Fibroblast of lung (primary cell): Measurements from ENCODE around the gene ENO3. TPM values are rescaled to one million over a fixed set of nuclear protein-coding genes. Genes with fewer than 3 reads are reported as not detected.
A peak's percentile ranks its signal among the peaks of the same experiment; 100 is the strongest.

ENCODE experiments used
- DNase-seq, 2 donors: peaks; one replicate each; pipeline versions ENCODE4 v3.0.0 to v3.0.0-alpha.2; 2010; ENCODE audit warnings: low read depth in 2 of 2
- H2AFZ ChIP-seq: 2 replicates; pipeline ENCODE4 v1.5.1; 2012; ENCODE audit warnings: low read length, control low read depth, inconsistent platforms
- H3K27ac ChIP-seq: 2 replicates; pipeline ENCODE4 v1.5.1; 2011; ENCODE audit warnings: low read length, control low read depth; ENCODE audit not compliant: insufficient read depth
- H3K27me3 ChIP-seq: 2 replicates; pipeline ENCODE4 v1.5.1; 2011; ENCODE audit warnings: mild to moderate bottlenecking, low read length; ENCODE audit not compliant: control insufficient read depth, insufficient read depth
- H3K36me3 ChIP-seq: 2 replicates; pipeline ENCODE4 v1.5.1; 2011; ENCODE audit warnings: low read length; ENCODE audit not compliant: control insufficient read depth, insufficient read depth
- H3K4me1 ChIP-seq: 2 replicates; pipeline ENCODE4 v1.5.1; 2011; ENCODE audit warnings: low read length; ENCODE audit not compliant: control insufficient read depth, insufficient read depth; ENCODE audit errors: extremely low read depth
- H3K4me2 ChIP-seq: 2 replicates; pipeline ENCODE4 v1.5.1; 2011; ENCODE audit warnings: low read length, control low read depth; ENCODE audit not compliant: insufficient read depth; ENCODE audit errors: extremely low read depth
- H3K4me3 ChIP-seq, 4 experiments: fragments of 200-600 bp in 1 of 4; sonication (generic) in 1 of 4; replicated peaks in 1 of 4; 2 replicates each; pipeline ENCODE4 v1.5.1; 2011 to 2016; ENCODE audit warnings: low read length in 4 of 4, low read depth in 3 of 4, mild to moderate bottlenecking in 3 of 4, control low read depth in 2 of 4, inconsistent platforms in 1 of 4, mixed read lengths in 1 of 4; ENCODE audit not compliant: insufficient read depth in 1 of 4; ENCODE audit errors: control extremely low read depth in 1 of 4
- H3K79me2 ChIP-seq: 2 replicates; pipeline ENCODE4 v1.5.1; 2012; ENCODE audit warnings: mild to moderate bottlenecking, low read length, inconsistent platforms; ENCODE audit not compliant: control insufficient read depth, insufficient read depth
- H3K9ac ChIP-seq: 2 replicates; pipeline ENCODE4 v1.5.1; 2011; ENCODE audit warnings: mild to moderate bottlenecking, low read length, control low read depth; ENCODE audit not compliant: insufficient read depth
- H3K9me3 ChIP-seq: 2 replicates; pipeline ENCODE4 v1.5.1; 2012; ENCODE audit warnings: low read depth, low read length; ENCODE audit not compliant: control insufficient read depth, insufficient read depth
- H4K20me1 ChIP-seq: 2 replicates; pipeline ENCODE4 v1.5.1; 2011; ENCODE audit warnings: low read length; ENCODE audit not compliant: control insufficient read depth, insufficient read depth; ENCODE audit errors: extremely low read depth
- EZH2 ChIP-seq: IDR thresholded peaks from 2 replicates; pipeline ENCODE4 v1.5.1; 2012; ENCODE audit warnings: low read length, control low read depth, mild to moderate bottlenecking; ENCODE audit errors: missing control alignments
- polyA plus RNA-seq, 2 donors: library from polyadenylated mRNA; depleted of rRNA in 1 of 2; stranded (reverse) in 1 of 2; unstranded in 1 of 2; fragments of >200 nt; gene quantifications; 2 replicates each; pipeline ENCODE4 v1.2.1, GENCODE V29; 2011 to 2012; ENCODE audit warnings: missing spikeins in 1 of 2
- total RNA-seq: library from RNA; depleted of rRNA; stranded (reverse); fragments of >200 nt; gene quantifications from 2 replicates; pipeline ENCODE4 v1.2.1, GENCODE V29; 2014
- TF ChIP-seq, protein P1 (sequence below), 2 donors: IDR thresholded peaks in 1 of 2; conservative IDR thresholded peaks in 1 of 2; 1 replicate in 1 of 2; 2 replicates in 1 of 2; pipeline ENCODE4 v1.5.1; 2011 to 2012; ENCODE audit warnings: low read length in 2 of 2, control low read depth in 1 of 2, inconsistent platforms in 1 of 2, low read depth in 1 of 2, mild to moderate bottlenecking in 1 of 2

The ENO3 gene
- total and polyA plus RNA-seq, 2 donors (not counting 1 experiment from before 2014, with no cell fraction given), result 2.0 to 4.3 TPM

DNA sequence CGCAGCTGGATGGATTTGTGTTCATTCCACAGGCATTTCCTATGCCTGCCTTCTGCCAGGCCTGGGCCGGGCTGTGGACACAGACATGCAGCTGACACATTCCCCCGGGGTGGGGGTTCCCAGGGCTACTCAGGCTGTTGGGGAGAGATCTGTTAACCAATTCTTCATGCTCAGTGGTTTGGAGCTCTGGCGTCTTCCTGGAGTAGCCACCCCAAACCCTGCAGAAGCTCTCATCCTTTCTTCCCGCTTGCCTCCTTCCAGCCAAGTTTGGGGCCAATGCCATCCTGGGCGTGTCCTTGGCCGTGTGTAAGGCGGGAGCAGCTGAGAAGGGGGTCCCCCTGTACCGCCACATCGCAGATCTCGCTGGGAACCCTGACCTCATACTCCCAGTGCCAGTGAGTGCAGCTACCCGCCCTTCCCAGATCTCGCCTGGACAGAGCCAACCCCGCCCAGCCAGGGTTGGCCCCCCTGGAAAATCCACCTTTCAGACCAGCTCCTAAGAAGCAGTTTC, 2.6 kb downstream of the ENO3 start:
- H3K4me2 ChIP-seq, result peak overlapping the region; percentile 57
- H3K27ac ChIP-seq, result peak overlapping the region; percentile 42
- H3K4me3 ChIP-seq, result peak overlapping the region in 1 of 4 experiments; percentile 25
- H2AFZ ChIP-seq, result peak overlapping the region; percentile 36
- peaks cover 1% of the 10 kb centered on the region for H3K36me3 ChIP-seq
- no peaks in the 10 kb centered on the region for H4K20me1 ChIP-seq
- no peaks in the 10 kb centered on the region for H3K27me3 ChIP-seq
- H3K4me1 ChIP-seq, result peaks cover 15% of the 10 kb centered on the region
- TF ChIP-seq EZH2, result no peak
- TF ChIP-seq, protein P1, sequence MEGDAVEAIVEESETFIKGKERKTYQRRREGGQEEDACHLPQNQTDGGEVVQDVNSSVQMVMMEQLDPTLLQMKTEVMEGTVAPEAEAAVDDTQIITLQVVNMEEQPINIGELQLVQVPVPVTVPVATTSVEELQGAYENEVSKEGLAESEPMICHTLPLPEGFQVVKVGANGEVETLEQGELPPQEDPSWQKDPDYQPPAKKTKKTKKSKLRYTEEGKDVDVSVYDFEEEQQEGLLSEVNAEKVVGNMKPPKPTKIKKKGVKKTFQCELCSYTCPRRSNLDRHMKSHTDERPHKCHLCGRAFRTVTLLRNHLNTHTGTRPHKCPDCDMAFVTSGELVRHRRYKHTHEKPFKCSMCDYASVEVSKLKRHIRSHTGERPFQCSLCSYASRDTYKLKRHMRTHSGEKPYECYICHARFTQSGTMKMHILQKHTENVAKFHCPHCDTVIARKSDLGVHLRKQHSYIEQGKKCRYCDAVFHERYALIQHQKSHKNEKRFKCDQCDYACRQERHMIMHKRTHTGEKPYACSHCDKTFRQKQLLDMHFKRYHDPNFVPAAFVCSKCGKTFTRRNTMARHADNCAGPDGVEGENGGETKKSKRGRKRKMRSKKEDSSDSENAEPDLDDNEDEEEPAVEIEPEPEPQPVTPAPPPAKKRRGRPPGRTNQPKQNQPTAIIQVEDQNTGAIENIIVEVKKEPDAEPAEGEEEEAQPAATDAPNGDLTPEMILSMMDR (conservative IDR thresholded peaks at IDR 0.05 in 1 of 2, IDR thresholded peaks at IDR 0.05 in 1 of 2; ENCODE audit: low read depth in 1 of 2, low read length in 2 of 2), result no peak
- DNase-seq, result peak; percentile 56 to 78
- H3K9ac ChIP-seq, result no peak overlapping the region
- H3K9me3 ChIP-seq, result no peaks in the 10 kb centered on the region
- no peaks in the 10 kb centered on the region for H3K79me2 ChIP-seq

DNA sequence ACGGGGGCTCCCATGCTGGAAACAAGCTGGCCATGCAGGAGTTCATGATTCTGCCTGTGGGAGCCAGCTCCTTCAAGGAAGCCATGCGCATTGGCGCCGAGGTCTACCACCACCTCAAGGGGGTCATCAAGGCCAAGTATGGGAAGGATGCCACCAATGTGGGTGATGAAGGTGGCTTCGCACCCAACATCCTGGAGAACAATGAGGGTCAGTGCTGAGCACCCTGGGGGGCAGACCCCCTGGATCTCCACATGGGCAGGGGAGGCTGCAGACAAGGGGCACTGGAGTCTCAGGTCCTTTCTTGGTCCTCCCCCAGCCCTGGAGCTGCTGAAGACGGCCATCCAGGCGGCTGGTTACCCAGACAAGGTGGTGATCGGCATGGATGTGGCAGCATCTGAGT, 4.2 kb downstream of the ENO3 start:
- no peak overlapping the region for H3K4me3 ChIP-seq
- peaks cover 7% of the 10 kb centered on the region for H3K36me3 ChIP-seq
- no peaks in the 10 kb centered on the region for H4K20me1 ChIP-seq
- TF ChIP-seq EZH2, result no peak
- TF ChIP-seq, protein P1 (conservative IDR thresholded peaks at IDR 0.05 in 1 of 2, IDR thresholded peaks at IDR 0.05 in 1 of 2; ENCODE audit: low read depth in 1 of 2, low read length in 2 of 2), result no peak
- no peaks in the 10 kb centered on the region for H3K27me3 ChIP-seq
- no peaks in the 10 kb centered on the region for H3K9me3 ChIP-seq
- H3K9ac ChIP-seq, result no peak overlapping the region
- DNase-seq, result no peak
- H2AFZ ChIP-seq, result no peak overlapping the region
- no peaks in the 10 kb centered on the region for H3K79me2 ChIP-seq
- no peak overlapping the region for H3K4me2 ChIP-seq
- peaks cover 13% of the 10 kb centered on the region for H3K4me1 ChIP-seq
- no peak overlapping the region for H3K27ac ChIP-seq

DNA sequence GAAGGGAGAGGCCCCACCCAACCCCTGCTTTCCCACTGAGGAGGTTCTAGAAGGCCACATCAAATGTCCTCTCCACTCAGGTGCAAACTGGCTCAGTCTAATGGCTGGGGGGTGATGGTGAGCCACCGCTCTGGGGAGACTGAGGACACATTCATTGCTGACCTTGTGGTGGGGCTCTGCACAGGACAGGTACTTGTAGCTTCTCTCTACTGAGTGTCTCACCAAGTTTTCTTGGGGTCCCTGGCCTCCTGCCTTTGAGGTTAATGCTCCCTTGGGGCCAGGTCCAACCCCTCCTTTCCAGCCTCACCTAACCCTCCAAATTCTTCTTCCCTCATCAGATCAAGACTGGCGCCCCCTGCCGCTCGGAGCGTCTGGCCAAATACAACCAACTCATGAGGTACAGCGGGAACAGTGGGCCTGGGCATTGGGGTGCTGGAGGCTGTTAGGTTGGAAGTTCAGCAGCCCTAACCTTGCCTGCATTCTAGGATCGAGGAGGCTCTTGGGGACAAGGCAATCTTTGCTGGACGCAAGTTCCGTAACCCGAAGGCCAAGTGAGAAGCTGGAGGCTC, 5.7 kb downstream of the ENO3 start:
- H3K36me3 ChIP-seq, result peaks cover 8% of the 10 kb centered on the region
- TF ChIP-seq, protein P1 (conservative IDR thresholded peaks at IDR 0.05 in 1 of 2, IDR thresholded peaks at IDR 0.05 in 1 of 2; ENCODE audit: low read depth in 1 of 2, low read length in 2 of 2), result no peak
- TF ChIP-seq EZH2, result no peak
- no peak overlapping the region for H3K27ac ChIP-seq
- H3K79me2 ChIP-seq, result no peaks in the 10 kb centered on the region
- H3K9me3 ChIP-seq, result no peaks in the 10 kb centered on the region
- no peak overlapping the region for H3K4me3 ChIP-seq
- no peak overlapping the region for H2AFZ ChIP-seq
- H3K4me2 ChIP-seq, result no peak overlapping the region
- no peaks in the 10 kb centered on the region for H3K27me3 ChIP-seq
- H3K9ac ChIP-seq, result no peak overlapping the region
- no peaks in the 10 kb centered on the region for H4K20me1 ChIP-seq
- H3K4me1 ChIP-seq, result peaks cover 11% of the 10 kb centered on the region
- DNase-seq, result no peak
